ENCODE data around the gene CHP2. TPM values are rescaled to one million over a fixed set of nuclear protein-coding genes. Genes with fewer than 3 reads are reported as not detected.

The CHP2 gene
- total RNA-seq, 1 experiment from 2014 or later, result not detected

- H3K4me1 ChIP-seq, result no peaks in the 10 kb centered on the region
- no peaks in the 10 kb centered on the region for H3K27me3 ChIP-seq (replicated peaks; ENCODE audit: control insufficient read depth, insufficient read depth, low read length)
- no peaks in the 10 kb centered on the region for H3K36me3 ChIP-seq (ENCODE audit: control insufficient read depth, insufficient read depth, low read length)
- POLR2A ChIA-PET, result no interaction called here
- TF ChIP-seq CTCF (IDR thresholded peaks at IDR 0.05; ENCODE audit: insufficient read depth in 1 of 2, low read depth in 1 of 2, low read length in 1 of 2, severe bottlenecking in 1 of 2, unreplicated experiment in 1 of 2), result no peak
- H3K9me3 ChIP-seq, result no peaks in the 10 kb centered on the region
- Mint-ChIP-seq H3K27ac (ENCODE audit: unreplicated experiment) (no peak overlapping the region), H3K4me1 (ENCODE audit: low read depth, unreplicated experiment) (no peaks in the 10 kb centered on the region), H3K9me3 (ENCODE audit: unreplicated experiment) (no peaks in the 10 kb centered on the region), H3K4me3 (ENCODE audit: unreplicated experiment) (no peak overlapping the region), H3K36me3 (ENCODE audit: insufficient read depth, unreplicated experiment) (no peaks in the 10 kb centered on the region), H3K27me3 (ENCODE audit: insufficient read depth, unreplicated experiment) (peaks cover 20% of the 10 kb centered on the region)
- CTCF ChIA-PET, result interaction anchor here (0.5 kb wide), 1 partner anchor 105 kb away, joined by 5 read pairs; no protein-coding TSS in a partner anchor
- intact Hi-C loops (cut with micrococcal nuclease; ENCODE audit: unreplicated experiment), result no loop called here
- no peak overlapping the region for H3K4me3 ChIP-seq (ENCODE audit: low read depth, low read length)
- no TSS peak for BruUV-seq (replicated peaks)
- DNase-seq, result no peak
Observed at GRCh38 chr16:23807028-23807427, 52.2 kb downstream of the CHP2 start.

Other genes starting within 250 kb of the CHP2 start
- gene GGA2, start 244.5 kb upstream of the CHP2 start, total RNA-seq (2022), result 92.7 and 93.4 TPM in 2 replicates
- gene EARS2, start 197.7 kb upstream of the CHP2 start, total RNA-seq (2022), result 29.6 and 32.4 TPM in 2 replicates
- gene UBFD1, start 197.3 kb upstream of the CHP2 start, total RNA-seq (2022), result 78.6 and 83.1 TPM in 2 replicates
- gene NDUFAB1, start 158.7 kb upstream of the CHP2 start, total RNA-seq (2022), result 83.4 and 87.1 TPM in 2 replicates
- gene PALB2, start 113.7 kb upstream of the CHP2 start, total RNA-seq (2022), result 19.4 and 20.5 TPM in 2 replicates
- gene DCTN5, start 113.6 kb upstream of the CHP2 start, total RNA-seq (2022), result 91.0 and 101 TPM in 2 replicates
- 104 and 114 TPM in 2 replicates for gene PLK1, start 76.1 kb upstream of the CHP2 start, total RNA-seq (2022)
- not detected in 2 replicates for gene ERN2, start 41.8 kb upstream of the CHP2 start, total RNA-seq (2022)
- gene PRKCB, start 81.0 kb downstream of the CHP2 start, total RNA-seq (2022), result not detected in 2 replicates